GM18907 (cell line): ENCODE measurements around the gene UNCX.
"Not testable (repeated sequence)": the region's sequence is repeated elsewhere in the genome, so short reads cannot be mapped to it uniquely, and the experiment has no call there.

ENCODE experiments used
- ATAC-seq: cut with Tn5 transposase; IDR thresholded peaks from one replicate; pipeline ENCODE4 v1.9.1; 2021; ENCODE audit warnings: mild to moderate bottlenecking, moderate library complexity; ENCODE audit not compliant: unreplicated experiment

UNCX gene

DNA sequence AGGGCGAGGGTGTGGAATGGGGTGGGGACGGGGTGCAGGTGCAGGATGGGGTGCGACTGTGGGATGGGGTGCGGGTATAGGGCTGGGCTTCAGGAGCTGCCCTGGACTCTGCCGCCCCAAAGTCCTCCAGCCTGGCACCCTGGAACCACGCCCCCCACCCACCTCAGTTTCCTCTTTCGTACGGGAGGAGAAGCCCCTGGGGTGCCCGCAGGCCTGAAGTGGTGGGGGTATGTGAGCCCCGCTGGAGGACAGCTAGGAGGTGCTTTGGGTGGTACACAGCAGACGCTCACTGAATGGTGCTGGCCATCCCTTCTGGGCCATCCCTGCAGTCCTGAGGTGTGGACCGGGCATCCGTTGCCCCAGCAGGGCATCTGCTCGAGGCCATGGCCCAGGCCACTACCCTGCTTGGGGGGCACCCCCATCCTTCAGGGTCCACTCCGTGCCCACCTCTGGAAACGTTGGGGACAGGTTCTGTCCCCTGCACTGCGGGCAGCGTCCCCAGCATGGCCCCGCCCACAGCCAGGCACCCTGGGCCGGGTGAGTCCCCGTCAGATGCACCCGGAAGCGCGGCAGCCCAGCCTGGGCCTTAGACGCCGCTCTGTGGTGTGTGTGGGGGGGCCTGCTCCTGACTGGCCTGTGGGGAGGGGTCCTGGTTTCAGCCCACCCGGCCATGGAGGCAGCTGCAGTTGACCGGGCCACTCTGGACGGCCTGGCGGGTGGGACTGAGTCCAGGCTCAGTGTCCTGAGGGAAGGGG, 41.6 kb downstream of the UNCX start:
- no peak for ATAC-seq

DNA sequence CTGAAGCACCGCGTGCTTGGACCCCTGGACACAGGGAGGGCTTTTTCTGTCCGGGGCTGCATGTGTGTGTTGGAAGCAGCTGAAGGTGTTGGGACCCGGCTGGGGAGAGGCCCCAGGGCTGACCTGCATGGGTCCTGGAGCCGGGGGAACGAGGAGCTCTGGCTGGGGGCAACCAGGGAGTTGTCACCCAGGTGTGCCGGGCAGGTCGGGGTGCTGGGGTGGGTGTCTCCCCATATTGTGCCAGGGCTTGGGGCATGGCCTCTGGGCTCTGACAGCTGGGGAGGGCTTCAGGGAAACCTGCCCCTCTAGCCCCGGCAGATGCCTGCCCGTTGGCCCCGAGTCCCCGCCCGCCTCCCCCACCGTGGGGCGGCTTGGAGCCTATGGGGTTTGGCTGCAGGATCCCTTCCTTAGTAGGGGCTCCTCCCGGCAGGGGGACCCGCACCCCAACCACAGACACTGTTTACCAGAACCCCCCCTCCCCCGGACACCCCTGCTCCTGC, 42.3 kb downstream of the UNCX start:
- no peak for ATAC-seq

DNA sequence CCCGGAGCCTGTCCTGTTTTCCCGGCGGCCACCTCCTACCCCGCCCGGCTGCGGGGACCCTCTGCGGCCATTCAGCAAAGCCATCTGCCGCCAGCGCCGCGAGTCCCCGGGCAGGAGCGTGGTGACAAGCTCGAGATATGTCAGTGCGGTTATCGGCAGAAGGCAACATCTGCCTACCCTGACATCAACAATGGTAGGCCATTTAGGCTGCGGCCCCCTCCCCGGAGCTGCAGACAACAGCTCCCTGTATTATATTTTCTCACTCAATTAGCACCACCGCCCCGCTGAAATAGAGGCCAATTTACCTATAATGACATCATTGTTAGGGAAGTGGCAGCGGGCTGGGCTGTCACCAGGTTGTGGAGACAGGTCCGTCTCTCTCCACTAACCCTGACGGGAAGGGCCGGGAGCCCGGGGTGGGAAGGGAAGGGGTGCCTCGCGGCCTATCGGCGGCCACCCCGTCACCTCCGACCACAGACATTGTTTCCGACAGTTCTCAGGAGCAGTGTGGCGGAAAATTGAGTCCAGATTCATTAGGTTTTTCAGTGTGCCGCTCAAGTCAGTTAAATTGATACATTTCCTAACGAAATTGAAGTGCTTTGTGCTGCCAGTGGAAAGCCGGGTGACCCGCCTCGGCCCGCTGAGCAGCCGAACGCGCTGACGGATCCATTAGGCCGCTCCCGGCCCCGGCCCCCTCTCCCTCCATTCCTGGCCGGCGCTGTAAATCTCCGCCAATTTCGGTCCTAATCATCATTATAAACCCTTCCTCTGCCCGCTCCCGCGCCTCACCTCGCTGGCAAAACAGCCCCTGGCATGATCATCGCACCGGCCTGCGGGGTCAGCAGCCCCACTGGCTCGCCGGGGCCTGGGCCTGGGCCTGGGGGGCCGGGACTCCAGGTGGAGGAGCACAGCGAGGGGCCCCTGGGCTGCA, 43.0 kb downstream of the UNCX start:
- no peak for ATAC-seq

DNA sequence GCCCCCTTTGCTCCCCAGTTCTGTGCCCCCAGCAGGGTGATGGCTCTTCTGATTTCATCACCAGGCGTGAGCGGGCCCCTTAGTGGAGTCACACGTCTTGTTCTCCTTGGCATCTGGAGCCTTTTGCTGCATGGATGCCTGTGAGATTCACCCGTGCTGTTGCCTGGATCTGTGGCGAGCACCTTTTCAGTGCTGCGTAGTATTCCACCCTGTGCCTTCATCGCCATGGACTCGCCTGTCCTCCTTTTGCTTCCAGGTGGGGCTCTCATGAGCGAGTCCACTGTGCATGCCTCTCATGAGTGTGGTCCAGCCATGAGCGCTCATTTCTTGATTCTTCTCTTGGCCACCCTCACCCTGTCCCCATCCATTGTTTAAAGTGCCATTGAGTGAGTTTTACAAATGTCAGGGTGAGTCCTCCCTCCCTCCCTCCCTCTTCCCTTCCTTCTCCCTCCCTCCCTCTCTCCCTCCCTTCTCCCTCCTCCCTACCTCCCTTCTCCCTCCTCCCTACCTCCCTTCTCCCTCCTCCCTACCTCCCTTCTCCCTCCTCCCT, 44.0 kb downstream of the UNCX start:
- ATAC-seq = no peak

DNA sequence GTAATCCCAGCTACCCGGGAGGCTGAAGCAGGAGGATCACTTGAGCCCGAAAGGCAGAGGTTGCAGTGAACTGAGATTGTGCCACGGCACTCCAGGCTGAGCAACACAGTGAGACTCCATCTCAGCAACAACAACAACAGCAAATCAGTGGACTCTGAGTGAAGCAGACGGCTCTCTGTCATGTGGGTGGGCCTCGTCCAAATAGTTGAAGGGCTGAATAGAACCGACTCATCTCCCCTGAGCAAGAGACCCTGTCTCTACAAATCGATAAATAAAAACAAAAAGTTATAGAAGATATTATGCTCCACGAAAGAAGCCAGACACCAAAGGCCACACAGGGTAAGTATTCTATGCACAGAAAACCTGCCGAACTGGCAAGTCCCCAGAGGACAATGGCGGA, 45.9 kb downstream of the UNCX start:
- ATAC-seq = no peak

DNA sequence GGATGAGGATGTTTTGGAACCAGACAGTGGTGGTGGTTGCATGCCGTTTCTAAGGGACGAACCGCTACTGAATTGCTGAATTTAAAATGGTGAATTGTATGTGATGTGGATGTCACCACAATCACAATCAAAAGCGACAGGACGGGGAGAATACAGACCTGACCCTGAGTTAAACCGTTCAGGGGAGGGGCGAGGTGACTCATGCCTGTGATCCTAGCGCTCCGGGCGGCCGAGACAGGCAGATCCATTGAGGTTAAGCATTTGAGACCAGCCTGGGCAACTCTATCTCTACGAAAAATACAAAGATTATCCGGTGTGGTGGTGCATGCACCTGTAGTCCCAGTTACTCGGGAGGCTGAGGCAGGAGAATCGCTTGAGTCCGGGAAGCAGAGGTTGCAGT, 46.4 kb downstream of the UNCX start:
- no peak for ATAC-seq

DNA sequence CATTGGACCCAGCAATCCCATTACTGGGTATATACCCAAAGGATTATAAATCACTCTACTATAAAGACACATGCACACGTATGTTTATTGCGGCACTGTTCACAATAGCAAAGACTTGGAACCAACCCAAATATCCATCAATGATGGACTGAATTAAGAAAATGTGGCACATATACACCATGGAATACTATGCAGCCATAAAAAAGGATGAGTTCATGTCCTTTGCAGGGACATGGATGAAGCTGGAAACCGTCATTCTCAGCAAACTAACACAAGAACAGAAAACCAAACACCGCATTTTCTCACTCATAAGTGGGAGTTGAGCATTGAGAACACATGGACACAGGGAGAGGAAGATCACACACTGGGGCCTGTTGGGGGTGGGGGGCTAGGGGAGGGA, 47.2 kb downstream of the UNCX start:
- not testable (repeated sequence) for ATAC-seq

DNA sequence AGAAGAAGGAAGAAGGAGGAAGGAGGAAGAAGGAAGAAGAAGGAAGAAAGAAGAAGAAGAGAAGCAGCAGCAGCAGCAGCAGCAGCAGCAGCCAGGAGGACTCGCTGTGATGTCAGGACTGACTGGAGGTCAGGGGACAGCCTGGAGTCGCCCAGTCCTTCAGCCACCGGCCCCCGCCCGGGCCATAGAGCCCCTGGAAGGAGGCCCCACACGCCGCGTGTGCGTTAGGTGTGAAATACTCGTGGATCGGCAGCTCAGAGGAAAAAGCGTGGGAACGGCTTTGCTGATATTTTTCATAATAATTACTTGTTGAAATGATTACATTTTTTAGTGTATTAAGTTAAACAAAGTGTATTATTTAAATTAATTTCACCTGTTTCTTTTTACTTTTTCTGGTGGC, 48.4 kb downstream of the UNCX start:
- no peak for ATAC-seq

DNA sequence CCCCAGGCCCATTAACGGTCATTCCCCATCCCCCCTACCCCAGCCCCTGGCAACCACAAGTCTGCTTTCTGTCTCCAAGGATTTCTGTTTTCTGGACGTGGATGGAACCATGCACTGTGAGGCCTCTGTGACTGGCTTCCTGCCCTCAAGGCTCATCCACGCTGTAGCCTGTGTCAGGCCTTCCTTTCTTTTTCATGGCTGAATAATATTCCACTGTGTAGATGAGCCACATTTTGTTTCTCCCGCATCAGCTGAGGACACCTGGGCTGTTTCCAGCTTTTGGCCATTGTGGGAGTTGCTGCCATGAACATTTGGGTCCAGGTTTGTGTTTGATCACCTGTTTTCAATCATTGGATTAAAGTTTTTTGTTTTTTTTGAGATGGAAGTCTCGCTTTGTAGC, 50.0 kb downstream of the UNCX start:
- no peak for ATAC-seq

DNA sequence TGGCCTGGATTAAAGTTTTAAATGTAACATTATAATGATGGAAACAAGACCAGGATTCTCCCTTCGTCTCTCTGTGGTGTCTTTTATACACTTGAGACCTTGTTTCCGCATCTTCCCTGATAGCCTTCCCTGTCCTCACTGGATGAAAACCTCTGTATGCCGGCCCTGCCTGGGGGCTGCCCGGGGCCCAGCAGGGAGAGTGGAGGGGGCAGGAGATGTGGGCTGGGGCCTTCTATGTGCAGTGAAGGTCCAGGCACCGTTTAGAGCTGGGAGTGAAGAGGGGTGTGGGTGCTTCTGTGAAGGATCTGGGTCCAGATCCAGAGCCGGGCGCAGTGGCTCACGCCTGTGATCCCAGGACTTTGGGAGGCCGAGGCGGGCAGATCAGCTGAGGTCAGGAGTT, 50.7 kb downstream of the UNCX start:
- no peak for ATAC-seq

DNA sequence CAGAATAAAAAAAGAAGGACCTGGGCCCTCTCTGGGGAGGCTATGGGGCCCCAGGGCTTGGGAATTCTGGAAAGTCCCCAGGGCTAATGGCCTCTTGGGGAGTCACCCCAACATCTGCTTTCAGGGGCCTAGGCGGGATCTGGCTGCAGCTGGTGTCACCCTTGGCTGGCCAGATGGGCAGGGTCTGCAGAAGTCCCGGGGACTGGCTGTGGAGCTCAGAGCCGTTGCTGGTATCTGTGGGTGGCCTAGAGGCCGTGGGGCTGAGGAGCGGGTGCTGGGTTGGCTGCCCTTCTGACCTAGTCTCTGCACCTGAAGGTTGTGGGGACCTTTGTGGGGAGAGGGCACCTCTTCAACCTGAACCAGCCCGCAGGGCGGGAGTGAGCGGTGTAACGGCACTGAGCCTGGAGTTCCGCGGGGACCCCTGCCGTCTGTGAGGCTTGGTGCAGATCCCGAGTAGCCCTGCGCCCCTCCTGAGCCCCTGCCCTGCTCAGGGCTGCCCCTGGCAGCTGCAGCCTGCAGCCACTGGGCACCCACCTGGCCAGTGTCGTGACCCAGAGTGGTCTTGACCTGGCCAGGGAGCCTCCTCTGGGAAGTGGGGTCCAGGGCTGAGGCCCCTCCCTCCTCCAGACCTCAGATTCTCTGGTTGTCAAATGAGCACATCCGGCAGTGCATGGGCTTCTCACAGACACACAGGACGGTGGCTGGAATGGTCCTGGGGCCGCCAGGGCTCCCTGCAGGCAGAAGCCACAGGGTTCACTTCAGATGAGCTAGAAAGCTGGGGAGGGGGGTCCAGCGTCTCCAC, 51.5 kb downstream of the UNCX start:
- no peak for ATAC-seq

DNA sequence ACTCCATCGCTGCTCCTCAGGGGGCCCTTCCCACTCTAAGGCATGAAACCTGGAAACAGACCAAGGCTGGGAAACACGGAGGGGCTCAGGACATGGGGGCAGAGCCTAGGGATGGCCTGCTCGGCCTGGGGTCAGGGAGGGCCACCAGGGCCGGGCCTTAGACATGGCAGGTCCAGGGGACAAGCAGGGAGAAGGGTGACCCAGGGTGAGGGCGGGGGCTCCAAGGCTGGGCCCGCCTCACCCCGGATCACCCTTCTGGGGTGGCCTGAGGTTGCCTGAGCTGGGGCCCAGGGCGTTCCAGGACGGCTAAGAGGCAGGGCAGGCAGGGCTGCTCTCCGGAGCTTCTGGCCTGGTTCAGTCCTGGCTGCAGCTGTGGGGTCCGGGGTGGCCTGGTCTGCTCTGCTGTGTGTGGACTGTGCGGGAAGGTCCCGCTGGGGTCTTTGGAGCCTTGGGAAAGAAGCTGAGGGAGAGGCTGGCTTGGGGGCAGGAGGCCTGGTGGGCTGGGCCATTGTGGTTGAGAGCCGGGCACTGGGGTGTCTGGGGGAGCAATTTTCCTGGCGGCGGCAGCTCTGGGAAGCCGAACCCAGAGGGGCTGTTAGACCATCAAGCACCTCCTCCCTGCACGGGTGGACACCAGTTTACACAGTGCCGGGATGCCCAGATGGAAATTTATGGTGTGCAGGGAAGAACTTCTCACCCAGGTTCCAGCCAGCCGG, 52.2 kb downstream of the UNCX start:
- no peak for ATAC-seq

DNA sequence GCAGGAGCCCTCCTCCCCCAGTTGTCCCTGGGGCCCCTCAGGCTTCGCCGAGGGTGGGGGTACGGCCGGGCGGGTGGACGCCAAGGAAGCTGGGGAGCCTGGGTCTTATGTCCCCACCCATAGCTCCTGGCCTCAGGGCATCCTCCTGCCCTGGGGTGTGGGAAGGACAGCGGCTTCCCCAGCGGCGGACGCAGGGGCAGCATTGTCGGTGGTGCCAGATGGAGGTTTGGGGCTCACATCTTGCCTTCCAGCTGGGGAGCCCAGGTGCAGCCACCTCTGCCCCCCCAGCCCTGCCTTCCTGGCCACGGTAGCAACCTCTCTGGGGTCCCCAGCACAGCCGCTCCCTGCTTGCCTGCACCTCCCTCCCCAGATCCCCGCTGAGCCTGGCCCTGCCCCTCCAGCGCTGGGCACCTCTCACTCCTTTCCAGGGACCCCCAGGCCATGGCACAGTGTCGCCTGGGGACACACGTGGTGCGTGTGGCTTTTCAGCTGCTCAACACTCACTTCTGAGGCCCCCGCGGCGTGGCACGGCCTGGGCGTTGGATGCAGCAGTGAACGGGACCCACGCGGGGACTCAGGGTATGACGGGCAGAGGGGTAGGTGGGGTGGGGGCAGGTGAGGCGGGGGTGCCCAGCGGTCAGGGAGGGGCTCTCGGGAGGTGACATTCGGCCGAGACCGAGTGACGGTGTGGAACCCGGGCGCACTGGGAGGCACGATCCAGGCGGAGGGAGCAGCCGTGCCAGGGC, 53.1 kb downstream of the UNCX start:
- ATAC-seq = no peak
